ENCODE data around the gene DIS3L2.
A peak's percentile ranks its signal among the peaks of the same experiment; 100 is the strongest.
"Not testable (repeated sequence)": the region's sequence is repeated elsewhere in the genome, so short reads cannot be mapped to it uniquely, and the experiment has no call there.

The DIS3L2 gene

GRCh38 chr2:232365621-232366321 is 404.3 kb downstream of the DIS3L2 start:
- Histone ChIP-seq H3K4me2 (ENCODE audit: low read depth, low read length, poor library complexity, severe bottlenecking) (no peak overlapping the region), H2AFZ (ENCODE audit: low read length) (0 out of 2 replicates have a peak overlapping the region, but pooled peaks have one; percentile 12), H3K27me3 (ENCODE audit: insufficient read depth, low read length, poor library complexity, severe bottlenecking) (no peaks in the 10 kb centered on the region), H3K4me3 (ENCODE audit: low read length, poor library complexity, severe bottlenecking) (no peak overlapping the region), H3K9ac (ENCODE audit: low read depth, low read length, poor library complexity, severe bottlenecking) (no peak overlapping the region), H3F3A (ENCODE audit: low read depth) (no peaks in the 10 kb centered on the region), H3K4me1 (ENCODE audit: insufficient read depth, low read length, poor library complexity, severe bottlenecking) (peaks cover 34% of the 10 kb centered on the region), H4K20me1 (ENCODE audit: insufficient read depth, low read length, poor library complexity, severe bottlenecking) (no peaks in the 10 kb centered on the region), H3K36me3 (ENCODE audit: insufficient read depth, low read length) (no peaks in the 10 kb centered on the region), H3K9me3 (ENCODE audit: insufficient read depth, low read depth, low read length) (no peaks in the 10 kb centered on the region), H3K79me2 (ENCODE audit: insufficient read depth, low read length) (no peaks in the 10 kb centered on the region), H3K9me2 (replicated peaks; ENCODE audit: low read depth, low read length) (no peaks in the 10 kb centered on the region)
- TF ChIP-seq CTCF (conservative IDR thresholded peaks at IDR 0.05; ENCODE audit: low read length) (peak; percentile 62), EZH2phosphoT487 (IDR thresholded peaks at IDR 0.05; ENCODE audit: borderline replicate concordance) (no peak)

- H2AFZ ChIP-seq (ENCODE audit: low read length), result not testable (repeated sequence)
Observed at GRCh38 chr2:232366461-232366860, 404.9 kb downstream of the DIS3L2 start.

GRCh38 chr2:232367016-232367415 is 405.5 kb downstream of the DIS3L2 start:
- Histone ChIP-seq H3F3A (ENCODE audit: low read depth) (no peaks in the 10 kb centered on the region), H3K9me3 (ENCODE audit: insufficient read depth, low read depth, low read length) (no peaks in the 10 kb centered on the region), H3K27me3 (ENCODE audit: insufficient read depth, low read length, poor library complexity, severe bottlenecking) (no peaks in the 10 kb centered on the region), H3K4me1 (ENCODE audit: insufficient read depth, low read length, poor library complexity, severe bottlenecking) (peaks cover 30% of the 10 kb centered on the region), H3K9me2 (replicated peaks; ENCODE audit: low read depth, low read length) (no peaks in the 10 kb centered on the region), H3K4me3 (ENCODE audit: low read length, poor library complexity, severe bottlenecking) (no peak overlapping the region), H3K79me2 (ENCODE audit: insufficient read depth, low read length) (no peaks in the 10 kb centered on the region), H3K4me2 (ENCODE audit: low read depth, low read length, poor library complexity, severe bottlenecking) (no peak overlapping the region), H2AFZ (ENCODE audit: low read length) (no peak overlapping the region), H3K9ac (ENCODE audit: low read depth, low read length, poor library complexity, severe bottlenecking) (no peak overlapping the region), H4K20me1 (ENCODE audit: insufficient read depth, low read length, poor library complexity, severe bottlenecking) (no peaks in the 10 kb centered on the region), H3K36me3 (ENCODE audit: insufficient read depth, low read length) (no peaks in the 10 kb centered on the region)
- TF ChIP-seq EZH2phosphoT487 (IDR thresholded peaks at IDR 0.05; ENCODE audit: borderline replicate concordance), result no peak
- no peak for TF ChIP-seq CTCF (conservative IDR thresholded peaks at IDR 0.05; ENCODE audit: low read length)

More at GRCh38 chr2:232366461-232366860, 404.9 kb downstream of the DIS3L2 start:
- H3K27me3 ChIP-seq (ENCODE audit: insufficient read depth, low read length, poor library complexity, severe bottlenecking); H3K9me2 ChIP-seq (replicated peaks; ENCODE audit: low read depth, low read length); H3F3A ChIP-seq (ENCODE audit: low read depth); H3K9me3 ChIP-seq (ENCODE audit: insufficient read depth, low read depth, low read length); H3K79me2 ChIP-seq (ENCODE audit: insufficient read depth, low read length); H4K20me1 ChIP-seq (ENCODE audit: insufficient read depth, low read length, poor library complexity, severe bottlenecking); H3K4me3 ChIP-seq (ENCODE audit: low read length, poor library complexity, severe bottlenecking); H3K36me3 ChIP-seq (ENCODE audit: insufficient read depth, low read length); H3K4me2 ChIP-seq (ENCODE audit: low read depth, low read length, poor library complexity, severe bottlenecking); H3K9ac ChIP-seq (ENCODE audit: low read depth, low read length, poor library complexity, severe bottlenecking): not testable (repeated sequence)
- H3K4me1 ChIP-seq (ENCODE audit: insufficient read depth, low read length, poor library complexity, severe bottlenecking), result peaks cover 34% of the 10 kb centered on the region
